Measurements from ENCODE around the gene HOXC6. TPM values are rescaled to one million over a fixed set of nuclear protein-coding genes. Genes with fewer than 3 reads are reported as not detected.

Gene HOXC6
- total RNA-seq, 1 experiment from 2014 or later = 5.3 TPM

DNA sequence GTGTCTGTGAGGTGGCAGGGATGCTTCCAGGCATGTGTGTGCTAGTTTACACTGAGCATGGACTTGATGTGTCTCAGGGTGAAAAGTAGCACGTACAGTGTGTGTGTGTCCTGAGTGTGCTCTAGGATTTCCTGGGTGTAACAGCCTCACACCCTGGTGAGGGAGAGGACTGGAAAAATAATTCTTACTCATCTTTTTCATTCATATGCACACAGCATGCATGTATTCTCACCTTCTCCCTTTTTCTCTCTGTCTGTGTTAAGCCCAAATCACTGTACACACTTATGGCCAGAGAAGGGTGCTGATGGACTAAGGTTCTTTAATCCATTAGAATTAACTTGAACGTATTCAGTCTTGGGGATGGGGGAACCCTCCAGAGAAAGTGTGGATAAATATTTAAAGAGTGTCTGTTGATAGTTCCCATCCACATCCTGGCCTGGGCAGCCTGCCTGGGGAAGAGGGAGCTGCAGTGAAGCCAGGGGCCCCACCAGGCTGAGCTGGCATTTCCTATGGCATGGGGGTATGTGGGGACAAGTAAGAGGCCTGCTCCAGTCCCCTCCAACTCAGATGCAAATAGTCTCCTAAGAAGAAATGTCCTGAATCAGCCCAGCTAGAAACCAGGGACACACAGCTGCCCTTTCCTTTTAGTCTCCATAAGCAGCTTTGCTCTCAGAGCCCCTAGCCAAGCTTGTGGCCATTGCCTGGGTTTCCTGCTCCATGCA lies 20.5 kb upstream of the HOXC6 start:
- H3K9me3 ChIP-seq = no peaks in the 10 kb centered on the region
- H3K36me3 ChIP-seq = peaks cover 15% of the 10 kb centered on the region
- H3K4me3 ChIP-seq = no peak overlapping the region
- no peak for DNase-seq
- H3K27me3 ChIP-seq = no peaks in the 10 kb centered on the region

DNA sequence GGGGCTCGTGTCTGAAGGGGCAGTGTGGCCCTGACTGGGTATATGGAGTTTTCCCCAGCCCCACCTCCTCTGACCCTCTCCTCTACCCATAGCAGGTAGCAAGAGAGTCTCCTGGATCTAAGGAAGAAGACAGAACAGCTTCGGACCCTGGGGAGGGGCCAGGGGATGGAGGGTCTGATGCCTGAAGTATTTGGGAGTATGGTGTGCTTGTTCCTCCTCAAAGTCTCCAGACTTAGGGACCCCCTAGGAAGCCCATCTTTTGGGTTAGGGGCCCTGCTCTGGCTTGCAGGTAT lies 20.0 kb upstream of the HOXC6 start:
- H3K4me3 ChIP-seq = peak overlapping the region; percentile 58; the same call in 1 of the 2 replicates
- no peak for DNase-seq

DNA sequence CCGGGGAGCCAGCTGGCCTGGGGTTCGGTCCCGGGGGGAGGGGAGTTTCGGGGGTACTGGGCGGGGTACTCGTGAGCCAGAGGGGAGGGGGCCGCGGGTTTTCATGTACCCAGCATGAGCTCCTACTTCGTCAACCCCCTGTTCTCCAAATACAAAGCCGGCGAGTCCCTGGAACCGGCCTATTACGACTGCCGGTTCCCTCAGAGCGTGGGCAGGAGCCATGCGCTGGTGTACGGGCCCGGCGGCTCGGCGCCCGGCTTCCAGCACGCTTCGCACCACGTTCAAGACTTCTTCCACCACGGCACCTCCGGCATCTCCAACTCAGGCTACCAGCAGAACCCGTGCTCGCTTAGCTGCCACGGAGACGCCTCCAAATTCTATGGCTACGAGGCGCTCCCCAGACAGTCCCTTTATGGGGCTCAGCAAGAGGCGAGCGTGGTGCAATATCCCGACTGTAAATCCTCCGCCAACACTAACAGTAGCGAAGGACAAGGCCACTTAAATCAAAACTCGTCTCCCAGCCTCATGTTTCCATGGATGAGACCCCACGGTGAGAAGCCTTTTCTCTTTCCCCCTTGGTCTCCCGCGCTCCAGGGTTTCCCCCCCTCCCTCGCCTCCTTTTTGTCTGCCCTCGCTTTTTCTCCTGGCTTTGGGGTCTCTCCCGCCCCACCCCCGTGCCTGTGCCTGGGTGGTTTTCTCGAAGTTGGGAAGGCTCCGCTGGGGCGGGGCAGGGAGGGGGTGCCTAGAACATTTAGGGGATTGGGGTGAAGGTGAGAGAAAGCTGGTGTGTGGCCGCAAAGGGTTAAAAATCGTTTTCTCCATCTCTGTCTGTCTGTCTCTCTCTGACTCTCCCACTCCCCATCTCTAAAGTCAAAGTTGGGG lies 18.8 kb upstream of the HOXC6 start:
- H3K36me3 ChIP-seq = peaks cover 17% of the 10 kb centered on the region
- H3K27me3 ChIP-seq = no peaks in the 10 kb centered on the region
- no peaks in the 10 kb centered on the region for H3K9me3 ChIP-seq
- H3K4me3 ChIP-seq = peak overlapping the region; percentile 58
- peak; percentile 44 for DNase-seq

More for the DNA sequence above, 20.0 kb upstream of the HOXC6 start:
- H3K9me3 ChIP-seq = no peaks in the 10 kb centered on the region
- H3K27me3 ChIP-seq = no peaks in the 10 kb centered on the region
- peaks cover 17% of the 10 kb centered on the region for H3K36me3 ChIP-seq

DNA sequence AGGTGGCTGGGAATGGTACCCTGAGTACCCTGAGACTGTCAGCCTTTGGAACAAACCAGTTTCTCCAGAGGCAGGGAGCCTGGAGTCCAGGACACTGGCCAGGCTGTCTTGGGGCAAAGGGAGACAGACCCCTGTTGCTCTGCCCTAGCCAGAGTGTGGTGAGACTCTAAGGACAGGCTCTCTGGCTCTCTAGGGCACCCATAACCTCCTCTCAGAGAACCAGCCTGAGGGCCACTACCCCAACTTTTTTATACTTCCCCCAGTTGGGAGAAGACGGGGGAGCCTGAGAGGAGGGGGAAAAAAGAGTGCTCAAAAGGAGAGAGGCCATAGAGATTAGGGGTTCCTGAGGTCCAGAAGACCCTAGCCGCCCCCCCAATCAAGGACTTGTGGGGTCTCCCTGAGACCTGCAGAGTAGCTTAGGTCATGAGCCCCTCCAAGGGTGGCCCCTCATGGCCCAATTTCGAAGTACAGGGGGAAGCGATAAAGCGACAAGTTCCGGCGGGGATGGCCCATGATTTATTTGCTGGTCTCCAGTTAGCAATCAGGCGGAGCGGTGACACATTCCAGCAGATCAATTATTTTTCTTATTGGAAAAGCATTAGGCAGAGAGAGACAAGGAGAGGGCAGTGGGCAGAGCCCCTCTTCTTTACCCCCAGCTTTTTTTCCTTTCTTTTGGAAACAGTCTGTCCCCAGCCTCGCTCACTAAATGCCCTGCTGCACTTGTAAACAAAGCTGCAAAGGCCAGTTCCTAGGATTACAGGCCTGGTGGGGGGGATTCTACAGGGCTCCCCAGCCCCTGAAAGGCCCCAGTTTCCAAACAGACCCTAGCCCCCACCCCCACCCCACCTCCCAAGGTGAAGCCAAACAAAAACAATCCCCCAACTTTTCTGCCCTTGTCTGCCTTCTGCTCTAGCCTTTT lies 17.9 kb upstream of the HOXC6 start:
- no peak for DNase-seq
- H3K4me3 ChIP-seq = peak overlapping the region; percentile 58

GRCh38 chr12:54010972-54011664 lies 17.1 kb upstream of the HOXC6 start:
- no peak for DNase-seq
- peaks cover 14% of the 10 kb centered on the region for H3K36me3 ChIP-seq
- H3K9me3 ChIP-seq = no peaks in the 10 kb centered on the region
- H3K4me3 ChIP-seq = peak overlapping the region; percentile 58
- H3K27me3 ChIP-seq = no peaks in the 10 kb centered on the region

More for the DNA sequence above, 17.9 kb upstream of the HOXC6 start:
- Histone ChIP-seq H3K9me3 (no peaks in the 10 kb centered on the region), H3K27me3 (no peaks in the 10 kb centered on the region), H3K36me3 (peaks cover 17% of the 10 kb centered on the region)

- H3K36me3 ChIP-seq = peaks cover 12% of the 10 kb centered on the region
- no peak for DNase-seq
- no peaks in the 10 kb centered on the region for H3K27me3 ChIP-seq
- H3K4me3 ChIP-seq = peak overlapping the region; percentile 58
- H3K9me3 ChIP-seq = no peaks in the 10 kb centered on the region
Observed at GRCh38 chr12:54011665-54012532, 16.3 kb upstream of the HOXC6 start.

DNA sequence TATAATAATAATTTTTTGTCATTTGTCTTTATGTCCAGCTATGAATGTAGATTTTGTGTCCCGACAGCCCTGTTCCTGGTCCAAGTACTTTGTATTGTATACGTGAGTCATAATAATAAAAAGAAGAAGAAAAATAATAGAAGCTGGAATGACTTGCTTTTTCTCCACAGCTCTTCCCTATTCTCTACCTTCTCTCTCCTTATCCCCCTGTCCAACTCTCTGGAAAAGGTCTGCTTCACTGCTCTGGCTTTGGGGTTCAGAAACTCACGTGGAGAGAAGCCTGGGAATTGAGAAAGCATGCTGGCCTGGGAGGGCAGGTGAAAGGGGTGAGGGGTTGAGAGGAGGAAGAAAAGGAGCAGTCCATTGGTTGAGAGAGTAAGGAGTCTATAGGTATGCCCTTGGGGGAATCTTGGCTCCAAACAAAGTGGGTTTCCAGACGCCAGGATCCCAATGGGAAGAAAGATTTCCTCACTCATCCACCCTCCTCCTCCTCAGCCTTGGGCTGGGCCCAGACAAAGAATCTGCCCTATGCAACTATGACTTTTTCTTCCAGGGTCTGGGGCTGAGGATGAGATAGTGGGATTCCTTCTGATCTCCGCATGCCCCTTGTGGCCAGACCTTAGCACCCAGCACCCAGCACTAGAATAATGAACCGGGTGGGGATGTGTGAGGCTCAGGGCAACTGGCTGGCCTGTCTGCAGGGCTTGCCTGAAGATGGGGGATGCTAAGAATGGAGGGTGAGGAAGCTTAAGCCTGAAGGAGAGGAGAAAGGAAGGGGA lies 15.4 kb upstream of the HOXC6 start:
- no peaks in the 10 kb centered on the region for H3K27me3 ChIP-seq
- H3K36me3 ChIP-seq = peaks cover 12% of the 10 kb centered on the region
- no peaks in the 10 kb centered on the region for H3K9me3 ChIP-seq
- DNase-seq = no peak
- no peak overlapping the region for H3K4me3 ChIP-seq

DNA sequence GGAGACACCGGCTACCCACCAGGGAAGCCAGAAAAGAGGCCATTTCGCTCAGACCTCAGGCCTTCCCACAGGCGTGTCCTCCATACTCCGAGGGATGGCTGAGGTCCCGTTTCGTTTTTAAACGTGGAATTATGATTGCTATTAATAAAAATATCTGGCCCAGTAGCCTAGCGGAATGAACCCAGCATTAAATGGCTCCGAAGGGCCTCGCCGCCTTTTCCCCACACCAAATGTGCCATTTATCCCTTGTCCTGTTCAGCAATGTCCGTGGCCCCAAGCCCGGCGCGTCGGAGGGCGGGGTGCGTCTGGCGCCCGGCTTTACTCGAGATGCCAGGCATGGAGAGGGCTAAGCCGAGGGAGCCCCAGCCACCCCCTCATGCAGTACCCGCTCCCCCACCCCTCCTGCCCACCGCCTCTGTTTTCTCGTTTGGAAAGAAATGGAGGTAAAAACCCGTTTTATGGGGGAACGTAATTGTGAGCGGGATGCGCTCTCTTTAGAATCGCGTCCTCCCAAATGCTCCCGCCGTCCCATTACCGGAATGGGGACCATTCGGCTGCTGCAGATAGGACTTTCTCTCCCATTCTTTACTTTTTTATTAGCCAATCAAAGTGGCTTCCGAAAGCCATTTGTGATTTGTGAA lies 13.7 kb upstream of the HOXC6 start:
- no peaks in the 10 kb centered on the region for H3K27me3 ChIP-seq
- H3K36me3 ChIP-seq = peaks cover 15% of the 10 kb centered on the region
- no peak for DNase-seq
- H3K4me3 ChIP-seq = peak overlapping the region; percentile 37
- H3K9me3 ChIP-seq = no peaks in the 10 kb centered on the region

DNA sequence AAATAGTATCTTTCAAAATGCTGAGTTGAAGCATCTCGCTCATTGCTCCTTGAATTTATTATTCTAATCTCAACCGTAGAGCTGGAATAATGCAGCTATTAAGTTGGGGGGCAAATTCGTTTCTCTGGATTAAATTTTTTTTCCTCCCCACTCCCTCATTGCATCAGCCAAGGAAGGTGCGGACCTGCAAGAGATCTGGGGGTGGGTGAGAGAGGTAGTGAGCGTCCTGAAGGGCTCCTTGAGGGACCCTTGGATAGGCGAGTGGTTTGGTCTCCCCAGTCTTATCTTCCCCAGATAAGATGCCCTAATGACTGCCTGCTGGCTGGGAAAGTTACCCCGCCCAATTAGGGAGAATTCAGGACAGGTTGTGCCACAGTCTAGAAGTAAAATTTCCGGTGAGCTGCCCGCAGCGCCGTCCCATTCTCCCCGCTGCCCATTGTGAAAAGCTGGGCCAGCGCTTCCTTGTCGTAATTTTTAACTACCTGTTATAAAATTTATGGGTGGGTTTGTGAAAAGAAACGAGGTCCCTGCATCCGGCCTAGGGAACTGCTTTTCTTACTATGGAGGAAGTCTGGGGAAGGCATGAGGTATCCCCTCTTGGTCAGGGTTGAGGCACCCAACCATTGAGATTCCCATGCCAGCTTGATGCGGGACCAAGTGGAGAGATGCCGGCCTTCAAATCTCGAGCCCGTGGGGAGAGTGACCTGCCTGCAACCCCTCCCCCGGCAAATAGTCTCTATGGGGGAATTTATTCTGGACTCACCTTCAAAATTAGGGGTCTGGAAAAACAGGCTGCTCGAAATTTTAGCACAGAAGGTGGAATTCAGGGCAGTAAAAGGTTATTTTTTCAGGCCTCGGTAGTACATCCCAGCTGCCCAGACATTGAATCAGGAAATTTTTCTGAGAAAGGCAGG lies 13.0 kb upstream of the HOXC6 start:
- Histone ChIP-seq H3K9me3 (no peaks in the 10 kb centered on the region), H3K27me3 (no peaks in the 10 kb centered on the region), H3K36me3 (peaks cover 20% of the 10 kb centered on the region), H3K4me3 (peak overlapping the region; percentile 37; the same call in 1 of the 2 replicates)
- DNase-seq = no peak

GRCh38 chr12:54016051-54016450 lies 12.2 kb upstream of the HOXC6 start:
- no peaks in the 10 kb centered on the region for H3K9me3 ChIP-seq
- peaks cover 19% of the 10 kb centered on the region for H3K36me3 ChIP-seq
- peak overlapping the region; percentile 69 for H3K4me3 ChIP-seq
- no peak for DNase-seq
- no peaks in the 10 kb centered on the region for H3K27me3 ChIP-seq

DNA sequence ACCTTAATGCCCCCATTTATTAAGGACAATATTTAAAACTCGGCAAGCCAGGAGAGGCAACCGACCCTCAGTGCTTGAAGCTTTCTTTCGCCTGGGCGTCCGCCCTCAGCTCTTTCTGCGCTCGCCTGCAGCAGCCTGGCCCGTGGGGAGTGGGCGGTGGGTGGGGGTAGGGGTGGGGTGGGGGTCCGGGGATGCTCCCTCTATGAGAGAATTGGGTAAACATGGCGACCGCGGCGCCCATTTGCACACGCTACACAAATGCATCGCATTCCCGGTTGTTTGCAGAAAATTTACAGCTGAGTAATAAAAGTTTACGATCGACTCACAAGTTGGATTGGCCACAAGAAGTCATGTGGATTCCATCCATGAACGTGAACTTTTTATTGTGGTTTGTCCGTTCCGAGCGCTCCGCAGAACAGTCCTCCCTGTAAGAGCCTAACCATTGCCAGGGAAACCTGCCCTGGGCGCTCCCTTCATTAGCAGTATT lies 11.7 kb upstream of the HOXC6 start:
- H3K9me3 ChIP-seq = no peaks in the 10 kb centered on the region
- peaks cover 16% of the 10 kb centered on the region for H3K36me3 ChIP-seq
- peak; percentile 59 for DNase-seq
- no peaks in the 10 kb centered on the region for H3K27me3 ChIP-seq
- peak overlapping the region; percentile 69 for H3K4me3 ChIP-seq

- Histone ChIP-seq H3K9me3 (no peaks in the 10 kb centered on the region), H3K27me3 (no peaks in the 10 kb centered on the region)
- DNase-seq = peak; percentile 66
Observed at GRCh38 chr12:54017027-54017788, 11.0 kb upstream of the HOXC6 start.

More at GRCh38 chr12:54017027-54017788, 11.0 kb upstream of the HOXC6 start:
- peak overlapping the region; percentile 69 for H3K4me3 ChIP-seq
- H3K36me3 ChIP-seq = peaks cover 18% of the 10 kb centered on the region
